ENCODE data around the gene TAPBP.

DNA sequence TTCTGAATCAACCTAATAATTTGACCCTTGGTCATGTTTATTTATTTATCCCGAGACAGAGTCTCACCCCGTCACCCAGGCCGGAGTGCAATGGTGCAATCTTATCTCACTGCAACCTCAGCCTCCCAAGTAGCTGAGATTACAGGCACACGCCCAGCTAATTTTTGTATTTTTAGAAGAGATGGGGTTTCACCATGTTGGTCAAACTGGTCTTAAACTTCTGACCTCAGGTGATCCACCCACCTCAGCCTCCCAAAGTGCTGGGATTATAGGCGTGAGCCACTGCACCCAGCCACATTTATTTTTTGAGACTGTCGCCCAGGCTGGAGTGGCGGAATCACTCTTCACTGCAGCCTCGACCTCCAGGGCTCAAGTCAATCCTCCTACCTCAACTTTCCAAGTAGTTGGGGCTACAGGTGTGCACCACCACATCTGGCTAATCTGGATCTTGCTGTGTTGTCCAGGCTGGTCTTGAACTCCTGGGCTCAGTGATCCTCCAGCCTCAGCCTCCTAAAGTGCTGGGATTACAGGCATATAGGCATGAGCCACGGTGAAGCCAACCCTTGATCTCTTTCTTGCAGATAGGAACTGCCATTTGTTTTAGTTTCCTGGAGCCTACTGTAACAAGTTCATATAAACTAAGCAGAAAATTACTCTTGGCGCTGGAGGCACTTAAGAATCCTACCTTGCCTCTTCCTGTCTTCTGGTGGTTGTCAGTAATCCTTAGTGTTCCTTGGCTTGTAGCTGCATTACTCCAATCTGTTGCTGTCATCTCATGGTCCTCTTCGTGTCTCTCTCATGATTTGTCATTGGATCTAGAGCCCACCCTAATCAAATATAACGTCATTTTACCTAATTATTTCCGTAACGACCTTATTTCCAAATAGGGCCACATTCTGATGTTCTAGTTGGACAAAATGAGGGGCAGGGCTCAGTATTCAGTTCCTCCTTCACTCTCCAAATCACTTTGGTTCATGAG is 39.7 kb downstream of the TAPBP start:
- TF ChIP-seq, protein P1, sequence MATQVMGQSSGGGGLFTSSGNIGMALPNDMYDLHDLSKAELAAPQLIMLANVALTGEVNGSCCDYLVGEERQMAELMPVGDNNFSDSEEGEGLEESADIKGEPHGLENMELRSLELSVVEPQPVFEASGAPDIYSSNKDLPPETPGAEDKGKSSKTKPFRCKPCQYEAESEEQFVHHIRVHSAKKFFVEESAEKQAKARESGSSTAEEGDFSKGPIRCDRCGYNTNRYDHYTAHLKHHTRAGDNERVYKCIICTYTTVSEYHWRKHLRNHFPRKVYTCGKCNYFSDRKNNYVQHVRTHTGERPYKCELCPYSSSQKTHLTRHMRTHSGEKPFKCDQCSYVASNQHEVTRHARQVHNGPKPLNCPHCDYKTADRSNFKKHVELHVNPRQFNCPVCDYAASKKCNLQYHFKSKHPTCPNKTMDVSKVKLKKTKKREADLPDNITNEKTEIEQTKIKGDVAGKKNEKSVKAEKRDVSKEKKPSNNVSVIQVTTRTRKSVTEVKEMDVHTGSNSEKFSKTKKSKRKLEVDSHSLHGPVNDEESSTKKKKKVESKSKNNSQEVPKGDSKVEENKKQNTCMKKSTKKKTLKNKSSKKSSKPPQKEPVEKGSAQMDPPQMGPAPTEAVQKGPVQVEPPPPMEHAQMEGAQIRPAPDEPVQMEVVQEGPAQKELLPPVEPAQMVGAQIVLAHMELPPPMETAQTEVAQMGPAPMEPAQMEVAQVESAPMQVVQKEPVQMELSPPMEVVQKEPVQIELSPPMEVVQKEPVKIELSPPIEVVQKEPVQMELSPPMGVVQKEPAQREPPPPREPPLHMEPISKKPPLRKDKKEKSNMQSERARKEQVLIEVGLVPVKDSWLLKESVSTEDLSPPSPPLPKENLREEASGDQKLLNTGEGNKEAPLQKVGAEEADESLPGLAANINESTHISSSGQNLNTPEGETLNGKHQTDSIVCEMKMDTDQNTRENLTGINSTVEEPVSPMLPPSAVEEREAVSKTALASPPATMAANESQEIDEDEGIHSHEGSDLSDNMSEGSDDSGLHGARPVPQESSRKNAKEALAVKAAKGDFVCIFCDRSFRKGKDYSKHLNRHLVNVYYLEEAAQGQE (IDR thresholded peaks at IDR 0.05; ENCODE audit: low read depth), result no peak
- TF ChIP-seq, protein P2, sequence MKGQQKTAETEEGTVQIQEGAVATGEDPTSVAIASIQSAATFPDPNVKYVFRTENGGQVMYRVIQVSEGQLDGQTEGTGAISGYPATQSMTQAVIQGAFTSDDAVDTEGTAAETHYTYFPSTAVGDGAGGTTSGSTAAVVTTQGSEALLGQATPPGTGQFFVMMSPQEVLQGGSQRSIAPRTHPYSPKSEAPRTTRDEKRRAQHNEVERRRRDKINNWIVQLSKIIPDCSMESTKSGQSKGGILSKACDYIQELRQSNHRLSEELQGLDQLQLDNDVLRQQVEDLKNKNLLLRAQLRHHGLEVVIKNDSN (IDR thresholded peaks at IDR 0.05), result no peak
- TF ChIP-seq EP300 (IDR thresholded peaks at IDR 0.05; ENCODE audit: borderline replicate concordance) (no peak), EGR1 (IDR thresholded peaks at IDR 0.05) (no peak), TAF1 (IDR thresholded peaks at IDR 0.05; ENCODE audit: low read depth) (no peak), YY1 (IDR thresholded peaks at IDR 0.05; ENCODE audit: low read depth) (no peak), RAD21 (IDR thresholded peaks at IDR 0.05; ENCODE audit: low read depth) (no peak), CREB1 (IDR thresholded peaks at IDR 0.05; ENCODE audit: low read depth) (no peak), TEAD4 (IDR thresholded peaks at IDR 0.05) (no peak), CEBPB (IDR thresholded peaks at IDR 0.05) (no peak), TCF12 (IDR thresholded peaks at IDR 0.05; ENCODE audit: low read depth) (no peak), ZBTB7A (IDR thresholded peaks at IDR 0.05; ENCODE audit: low read depth) (no peak)
- TF ChIP-seq, protein P3, sequence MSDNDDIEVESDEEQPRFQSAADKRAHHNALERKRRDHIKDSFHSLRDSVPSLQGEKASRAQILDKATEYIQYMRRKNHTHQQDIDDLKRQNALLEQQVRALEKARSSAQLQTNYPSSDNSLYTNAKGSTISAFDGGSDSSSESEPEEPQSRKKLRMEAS (IDR thresholded peaks at IDR 0.05), result no peak
